GM12878 (cell line): ENCODE data around the gene LIN54. TPM values are rescaled to one million over a fixed set of nuclear protein-coding genes. Genes with fewer than 3 reads are reported as not detected.
A peak's percentile ranks its signal among the peaks of the same experiment; 100 is the strongest.

Experiments
- BCL11A ChIP-seq: IDR thresholded peaks from 2 replicates; pipeline ENCODE4 v1.6.1; 2011; ENCODE audit warnings: low read depth, low read length
- BCLAF1 ChIP-seq: fragments of 450-650 bp; IDR thresholded peaks from 2 replicates; pipeline ENCODE4 v1.6.1; 2017; ENCODE audit warnings: antibody characterized with exemption, mild to moderate bottlenecking, moderate library complexity
- E4F1 ChIP-seq: fragments of 450-650 bp; IDR thresholded peaks from 2 replicates; pipeline ENCODE4 v1.6.1; 2018; ENCODE audit warnings: borderline replicate concordance, mild to moderate bottlenecking; ENCODE audit not compliant: partially characterized antibody
- ESRRA ChIP-seq: IDR thresholded peaks from 2 replicates; pipeline ENCODE4 v1.6.1; 2012; ENCODE audit warnings: mild to moderate bottlenecking, low read length, improper control_type of control experiment
- GABPA ChIP-seq: IDR thresholded peaks from 2 replicates; pipeline ENCODE4 v1.6.1; 2014; ENCODE audit warnings: antibody characterized with exemption, low read depth, mild to moderate bottlenecking, inconsistent platforms
- HDAC2 ChIP-seq: fragments of 200-600 bp; sonication (generic); IDR thresholded peaks from 2 replicates; pipeline ENCODE4 v1.6.1; 2017
- IRF5 ChIP-seq: fragments of 450-650 bp; IDR thresholded peaks from 2 replicates; pipeline ENCODE4 v1.6.1; 2017; ENCODE audit warnings: borderline replicate concordance
- MYB ChIP-seq: fragments of 150-350 bp; IDR thresholded peaks from 2 replicates; pipeline ENCODE4 v1.6.1; 2014; ENCODE audit warnings: mild to moderate bottlenecking, low read depth, low read length, borderline replicate concordance
- RAD21 ChIP-seq: IDR thresholded peaks from 2 replicates; pipeline ENCODE4 v1.6.1; 2011; ENCODE audit warnings: mild to moderate bottlenecking, low read depth, low read length, moderate library complexity; ENCODE audit not compliant: insufficient read depth
- SMARCA5 ChIP-seq: fragments of 450-650 bp; IDR thresholded peaks from 2 replicates; pipeline ENCODE4 v1.6.1; 2017; ENCODE audit warnings: mild to moderate bottlenecking
- TCF12 ChIP-seq: IDR thresholded peaks from 2 replicates; pipeline ENCODE4 v1.6.1; 2011; ENCODE audit warnings: low read depth, mild to moderate bottlenecking, low read length
- USF1 ChIP-seq: IDR thresholded peaks from 2 replicates; pipeline ENCODE4 v1.6.1; 2011; ENCODE audit warnings: borderline replicate concordance, low read depth, mild to moderate bottlenecking, moderate library complexity, mixed read lengths, low read length; ENCODE audit not compliant: insufficient read depth; ENCODE audit errors: extremely low read length
- ZBTB33 ChIP-seq: fragments of 450-650 bp; IDR thresholded peaks from 2 replicates; pipeline ENCODE4 v1.6.1; 2017; ENCODE audit warnings: mild to moderate bottlenecking
- ZNF622 ChIP-seq: fragments of 450-650 bp; IDR thresholded peaks from 2 replicates; pipeline ENCODE4 v1.6.1; 2017; ENCODE audit warnings: mild to moderate bottlenecking, inconsistent platforms
- ZNF687 ChIP-seq: fragments of 450-650 bp; IDR thresholded peaks from 2 replicates; pipeline ENCODE4 v1.6.1; 2017; ENCODE audit warnings: mild to moderate bottlenecking, moderate library complexity
- polyA plus RNA-seq, 11 experiments: library from polyadenylated mRNA; depleted of rRNA in 4 of 11; unstranded in 6 of 11; stranded (reverse) in 5 of 11; fragments of >200 nt; fragmentation: Nextera tagmentation in 4 of 11; fragmentation: Illumina TruSeq in 1 of 11; extraction: Ambion mirVana in 4 of 11; extraction: Trizol in 1 of 11; gene quantifications; 1 replicate in 1 of 11; 2 replicates in 10 of 11; pipeline versions ENCODE4 v1.2.1 to v1.2.3, GENCODE V29; 2011 to 2016; ENCODE audit warnings: inconsistent platforms in 2 of 11, missing spikeins in 2 of 11, low read depth in 1 of 11
- total RNA-seq, 4 experiments: library from RNA; depleted of rRNA in 3 of 4; stranded (reverse); fragments of >200 nt in 3 of 4; fragmentation: Illumina TruSeq in 1 of 4; extraction: Trizol in 1 of 4; gene quantifications; 2 replicates each; pipeline versions ENCODE4 v1.2.1 to v1.2.3, GENCODE V29; 2013 to 2021

LIN54 gene
- total and polyA plus RNA-seq, 10 of the 15 experiments (the other 5 are each of a cell fraction or from before 2014, with no cell fraction given) = 1.5 to 20.4 (median 12.2) TPM

GRCh38 chr4:82900411-82901182 is 110.0 kb downstream of the LIN54 start, which contains the start of gene THAP9 (continued):
- TF ChIP-seq ZBTB33 = no peak
- TF ChIP-seq SMARCA5 = peak; percentile 71; the same call in 1 of the 2 replicates
- TF ChIP-seq ZNF687 = peak; percentile 89
- no peak for TF ChIP-seq ZNF622
- no peak for TF ChIP-seq IRF5
- no peak for TF ChIP-seq RAD21
- TF ChIP-seq BCLAF1 = no peak
- TF ChIP-seq MYB = no peak
- TF ChIP-seq HDAC2 = no peak
- TF ChIP-seq GABPA = peak; percentile 81
- no peak for TF ChIP-seq ESRRA
- peak; percentile 19 for TF ChIP-seq USF1
- peak; percentile 3; the same call in 1 of the 2 replicates for TF ChIP-seq BCL11A
- TF ChIP-seq TCF12 = 0 out of 2 replicates have a peak, but pooled peaks have one; percentile 10
- TF ChIP-seq E4F1 = peak; percentile 52
